Spleen (tissue), 11 donors: ENCODE data around the gene MBOAT2. TPM values are rescaled to one million over a fixed set of nuclear protein-coding genes. Genes with fewer than 3 reads are reported as not detected.
A peak's percentile ranks its signal among the peaks of the same experiment; 100 is the strongest.
"Not testable (repeated sequence)": the region's sequence is repeated elsewhere in the genome, so short reads cannot be mapped to it uniquely, and the experiment has no call there.

Experiments used
- DNase-seq: peaks from one replicate; pipeline ENCODE4 v3.0.0-alpha.2; 2020
- H3K27ac ChIP-seq, 8 donors: fragments of 200-600 bp; sonication (generic) in 7 of 8; 1 replicate in 4 of 8; 2 replicates in 4 of 8; pipeline versions ENCODE4 v1.5.0 to v1.8.0; 2016 to 2021; ENCODE audit warnings: inconsistent platforms in 4 of 8, mild to moderate bottlenecking in 4 of 8, moderate library complexity in 1 of 8
- H3K27me3 ChIP-seq, 7 donors: fragments of 200-600 bp; sonication (generic) in 6 of 7; replicated peaks in 1 of 7; 1 replicate in 4 of 7; 2 replicates in 3 of 7; pipeline versions ENCODE4 v1.5.0 to v1.8.0; 2016 to 2021; ENCODE audit warnings: inconsistent platforms in 3 of 7, mild to moderate bottlenecking in 1 of 7
- H3K36me3 ChIP-seq, 6 donors: fragments of 200-600 bp; sonication (generic) in 5 of 6; 1 replicate in 4 of 6; 2 replicates in 2 of 6; pipeline versions ENCODE4 v1.5.0 to v1.8.0; 2016 to 2021; ENCODE audit warnings: inconsistent platforms in 2 of 6
- H3K4me1 ChIP-seq, 6 donors: fragments of 200-600 bp; sonication (generic) in 5 of 6; 1 replicate in 3 of 6; 2 replicates in 3 of 6; pipeline versions ENCODE4 v1.5.0 to v1.8.0; 2016 to 2021; ENCODE audit warnings: inconsistent platforms in 3 of 6
- H3K4me3 ChIP-seq, 8 donors: fragments of 200-600 bp; sonication (generic) in 7 of 8; 1 replicate in 4 of 8; 2 replicates in 4 of 8; pipeline versions ENCODE4 v1.5.0 to v1.8.0; 2016 to 2021; ENCODE audit warnings: inconsistent platforms in 4 of 8, mild to moderate bottlenecking in 4 of 8, moderate library complexity in 2 of 8
- H3K9me3 ChIP-seq, 8 donors: fragments of 200-600 bp; sonication (generic) in 7 of 8; 1 replicate in 4 of 8; 2 replicates in 4 of 8; pipeline versions ENCODE4 v1.5.0 to v1.8.0; 2016 to 2021; ENCODE audit warnings: inconsistent platforms in 4 of 8
- CTCF ChIP-seq, 11 experiments: fragments of 200-600 bp in 7 of 11; fragments of 450-650 bp in 4 of 11; sonication (generic) in 4 of 11; IDR thresholded peaks in 8 of 11; conservative IDR thresholded peaks in 3 of 11; 1 replicate in 7 of 11; 2 replicates in 4 of 11; pipeline versions ENCODE4 v1.4.0 to v1.8.0; 2016 to 2021; ENCODE audit warnings: antibody characterized with exemption in 11 of 11, inconsistent platforms in 4 of 11, mild to moderate bottlenecking in 1 of 11
- POLR2A ChIP-seq, 3 donors: fragments of 450-650 bp; IDR thresholded peaks; one replicate each; pipeline ENCODE4 v1.5.1; 2017; ENCODE audit warnings: antibody characterized with exemption in 3 of 3, mild to moderate bottlenecking in 1 of 3
- POLR2AphosphoS5 ChIP-seq, 3 donors: sonication (generic); formaldehyde crosslinking; IDR thresholded peaks; one replicate each; pipeline ENCODE4 v1.5.1; 2017; ENCODE audit warnings: antibody characterized with exemption in 3 of 3
- WGBS, 5 donors: extraction: QIAGEN DNeasy Blood & Tissue Kit in 3 of 5; methylation state at CpG; one replicate each; pipeline versions ENCODE4 v1.1.5 to v1.1.7; 2013 to 2018; 5-methylcytosine and 5-hydroxymethylcytosine counted together
- intact Hi-C: fragments of 100-400 bp; cut with DNase I; formaldehyde crosslinking; loops from one replicate; pipeline ENCODE4 v1.15.0; 2023; ENCODE audit warnings: low total_unique reads
- polyA plus RNA-seq, 3 donors: library from polyadenylated mRNA; stranded (reverse); fragments of 200-250 nt; gene quantifications; one replicate each; pipeline ENCODE4 v1.2.1, GENCODE V29; 2013
- total RNA-seq, 7 donors: library from RNA; depleted of rRNA in 3 of 7; stranded (reverse); fragments of >200 nt in 3 of 7; fragmentation: NEBNext Ultra II Directional in 4 of 7; extraction: Animal tissue kit (Norgen Biotek cat#: 25700) in 4 of 7; gene quantifications; one replicate each; pipeline versions ENCODE4 v1.1.0 to v1.2.1, GENCODE V29; 2016 to 2021
- donor health status: healthy with polysubstance abuse.
- donor health status: DM: no; HTN: no; CAD: no; lungs with moderate emphysema.
- donor health status: DM: no; HTN: no; CAD: no.
- donor health status: Bipolar disorder and iron deficiency.
- donor health status: healthy.
- donor health status: DM: no; HTN: no; CAD: no.
- donor health status: DM: yes; HTN: yes; CAD: no.

MBOAT2 gene
- total and polyA plus RNA-seq, 10 donors = 1.9 to 44.1 (median 18.3) TPM

GRCh38 chr2:8907764-8908288 is 95.7 kb downstream of the MBOAT2 start:
- intact Hi-C loops = no loop called here

GRCh38 chr2:8903924-8904323 is 99.6 kb downstream of the MBOAT2 start:
- intact Hi-C loops, H3K4me3 ChIP-seq, DNase-seq, H3K27ac ChIP-seq, H3K27me3 ChIP-seq, H3K4me1 ChIP-seq: not testable (repeated sequence)
- 90 to 95% (median 94%) methylated on average over 7 of the region's 7 CpGs for WGBS, 5 donors
- Histone ChIP-seq H3K9me3 (peaks cover 0 to 25% (median 4%) of the 10 kb centered on the region in 8 donors), H3K36me3 (peaks cover 0 to 14% (median 0%) of the 10 kb centered on the region in 6 donors)

More at GRCh38 chr2:8907764-8908288, 95.7 kb downstream of the MBOAT2 start:
- Histone ChIP-seq H3K36me3 (peaks cover 0 to 2% (median 0%) of the 10 kb centered on the region in 6 donors), H3K9me3 (peaks cover 0 to 34% (median 17%) of the 10 kb centered on the region in 8 donors), H3K27ac (no peak overlapping the region), H3K4me3 (no peak overlapping the region), H3K4me1 (no peaks in the 10 kb centered on the region), H3K27me3 (no peaks in the 10 kb centered on the region)
- WGBS, 5 donors = 67 to 85% (median 80%) methylated on average over 3 of the region's 3 CpGs
- DNase-seq = no peak
- TF ChIP-seq CTCF (IDR thresholded peaks at IDR 0.05 in 8 of 11, conservative IDR thresholded peaks at IDR 0.05 in 3 of 11) (no peak), POLR2A (IDR thresholded peaks at IDR 0.05) (no peak), POLR2AphosphoS5 (IDR thresholded peaks at IDR 0.05) (no peak)

GRCh38 chr2:8902757-8903156 is 100.7 kb downstream of the MBOAT2 start:
- H3K27ac ChIP-seq, intact Hi-C loops, H3K4me3 ChIP-seq, DNase-seq, H3K27me3 ChIP-seq, H3K4me1 ChIP-seq: not testable (repeated sequence)
- Histone ChIP-seq H3K36me3 (peaks cover 0 to 14% (median 0%) of the 10 kb centered on the region in 6 donors), H3K9me3 (peaks cover 0 to 25% (median 4%) of the 10 kb centered on the region in 8 donors)
- WGBS, 5 donors = 95 to 98% (median 96%) methylated on average over 7 of the region's 7 CpGs

GRCh38 chr2:8897206-8897605 is 106.3 kb downstream of the MBOAT2 start:
- H3K4me3 ChIP-seq = not testable (repeated sequence)
- 47 to 89% (median 72%) methylated on average over 1 of the region's 1 CpG for WGBS, 5 donors
- H3K27ac ChIP-seq = peak overlapping the region in 6 of 8 donors; percentile 56 to 86 (median 80)

GRCh38 chr2:8896671-8897070 is 106.8 kb downstream of the MBOAT2 start:
- Histone ChIP-seq H3K9me3 (peaks cover 0 to 13% (median 9%) of the 10 kb centered on the region in 8 donors), H3K27ac (peak overlapping the region; percentile 13 to 86 (median 70))
- H3K36me3 ChIP-seq, H3K27me3 ChIP-seq, H3K4me1 ChIP-seq, H3K4me3 ChIP-seq, DNase-seq, intact Hi-C loops: not testable (repeated sequence)
- 49 to 73% (median 56%) methylated on average over 5 of the region's 5 CpGs for WGBS, 5 donors

More at GRCh38 chr2:8897206-8897605, 106.3 kb downstream of the MBOAT2 start:
- Histone ChIP-seq H3K36me3 (peaks cover 0 to 12% (median 0%) of the 10 kb centered on the region in 6 donors), H3K9me3 (peaks cover 0 to 17% (median 10%) of the 10 kb centered on the region in 8 donors)
- H3K27me3 ChIP-seq, intact Hi-C loops, H3K4me1 ChIP-seq, DNase-seq: not testable (repeated sequence)

- 92 to 97% (median 95%) methylated on average over 13 of the region's 13 CpGs for WGBS, 5 donors
- peaks cover 0 to 13% (median 9%) of the 10 kb centered on the region in 8 donors for H3K9me3 ChIP-seq
- DNase-seq, intact Hi-C loops, H3K27me3 ChIP-seq, H3K36me3 ChIP-seq, H3K4me3 ChIP-seq, H3K4me1 ChIP-seq: not testable (repeated sequence)
- H3K27ac ChIP-seq = peak overlapping the region in 6 of 8 donors; percentile 29 to 86 (median 80)
Measured at GRCh38 chr2:8895087-8895912, 108.2 kb downstream of the MBOAT2 start.
